ENCODE measurements around the gene BORCS8. TPM values are rescaled to one million over a fixed set of nuclear protein-coding genes. Genes with fewer than 3 reads are reported as not detected.

Gene BORCS8
- total and polyA plus RNA-seq, 2 of the 4 experiments (the other 2 are of a cell fraction): 16.7 to 33.9 TPM

GRCh38 chr19:19207637-19208572, 16.0 kb upstream of the BORCS8 start:
- ChIA-PET POLR2A (ENCODE audit: unreplicated experiment) (no interaction called here), CTCF (no interaction called here)
- no peaks in the 10 kb centered on the region for H3K9me3 ChIP-seq (ENCODE audit: control insufficient read depth, insufficient read depth, low read length)
- H3K4me2 ChIP-seq (ENCODE audit: low read depth, low read length): no peak overlapping the region
- no peak overlapping the region for H4K8ac ChIP-seq (ENCODE audit: low read depth in 2 of 2, low read length in 2 of 2)
- DNase-seq: no peak
- WGBS, 2 experiments (ENCODE audit: extremely low coverage in 2 of 2, insufficient read length in 1 of 2): 100% methylated on average over 1 of the region's 8 CpGs; no CpG with 5 or more reads in 1 of the 2 experiments
- H4K91ac ChIP-seq (ENCODE audit: insufficient read depth, low read depth, low read length): no peak overlapping the region
- H3K36me3 ChIP-seq (ENCODE audit: control insufficient read depth, insufficient read depth, low read length): no peaks in the 10 kb centered on the region
- H3K4ac ChIP-seq (ENCODE audit: low read depth, low read length): no peak overlapping the region
- no peaks in the 10 kb centered on the region for H3K4me1 ChIP-seq (ENCODE audit: control insufficient read depth, insufficient read depth, low read length)
- no peak overlapping the region for H2BK15ac ChIP-seq (ENCODE audit: low read depth, low read length)
- no peak overlapping the region for H3K4me3 ChIP-seq (ENCODE audit: insufficient read depth, low read depth, low read length)
- H2AK5ac ChIP-seq (ENCODE audit: low read depth, low read length): no peak overlapping the region
- ATAC-seq (ENCODE audit: low read depth): no peak
- no peak overlapping the region for H2AFZ ChIP-seq (replicated peaks; ENCODE audit: low read length, poor library complexity)
- no peak overlapping the region for H4K5ac ChIP-seq (ENCODE audit: low read depth, low read length)
- H3K56ac ChIP-seq (ENCODE audit: extremely low read depth, insufficient read depth, low read length): no peak overlapping the region
- H3K18ac ChIP-seq (ENCODE audit: low read depth, low read length): no peak overlapping the region
- no peak overlapping the region for H3K27ac ChIP-seq (ENCODE audit: insufficient read depth, low read length)
- H3K9me1 ChIP-seq (ENCODE audit: insufficient read depth, low read length): no peaks in the 10 kb centered on the region
- no peak overlapping the region for H2BK20ac ChIP-seq (ENCODE audit: low read depth, low read length)
- H4K20me1 ChIP-seq (ENCODE audit: insufficient read depth, low read length): no peaks in the 10 kb centered on the region
- no peak overlapping the region for H3K14ac ChIP-seq (replicated peaks; ENCODE audit: low read depth, low read length)
- H3K23ac ChIP-seq (ENCODE audit: low read depth, low read length): no peak overlapping the region
- dilution Hi-C loops (cut with HindIII; ENCODE audit: low sequenced_read_pairs, unreplicated experiment) (no loop called here), in situ Hi-C loops (cut with MboI; ENCODE audit: low sequenced_read_pairs) (no loop called here), intact Hi-C loops (cut with micrococcal nuclease) (no loop called here)
- no peak overlapping the region for H2AK9ac ChIP-seq (replicated peaks; ENCODE audit: low read depth, low read length, poor library complexity)
- H3K27me3 ChIP-seq (ENCODE audit: control insufficient read depth, insufficient read depth, low read length): peaks cover 28% of the 10 kb centered on the region
- no peak overlapping the region for H3K9ac ChIP-seq (ENCODE audit: low read depth, low read length)
- H2BK120ac ChIP-seq (ENCODE audit: low read depth, low read length): no peak overlapping the region
- H3K79me1 ChIP-seq (ENCODE audit: low read depth in 1 of 2, low read length in 2 of 2): peaks cover 0 to 2% of the 10 kb centered on the region in 2 experiments; a peak in 3 of 4 replicates
- no peak overlapping the region for H2BK5ac ChIP-seq (ENCODE audit: low read depth, low read length, poor library complexity, severe bottlenecking)
- no TSS peak for BruUV-seq (replicated peaks)
- TF ChIP-seq CEBPB (IDR thresholded peaks at IDR 0.05; ENCODE audit: low read depth, low read length): no peak
- TF ChIP-seq USF2 (IDR thresholded peaks at IDR 0.05; ENCODE audit: low read depth, low read length): no peak
- TF ChIP-seq MAZ (IDR thresholded peaks at IDR 0.05; ENCODE audit: borderline replicate concordance, low read depth, low read length): no peak
- no peak for TF ChIP-seq MAFK (IDR thresholded peaks at IDR 0.05; ENCODE audit: low read depth, low read length)
- TF ChIP-seq ELK1 (IDR thresholded peaks at IDR 0.05; ENCODE audit: borderline replicate concordance, low read depth, low read length): no peak
- TF ChIP-seq FOS (IDR thresholded peaks at IDR 0.05; ENCODE audit: low read depth, low read length): no peak
- no peak for TF ChIP-seq MXI1 (IDR thresholded peaks at IDR 0.05; ENCODE audit: borderline replicate concordance, low read depth, low read length)
- TF ChIP-seq CHD1 (IDR thresholded peaks at IDR 0.05; ENCODE audit: low read depth, low read length): no peak
- TF ChIP-seq BHLHE40 (IDR thresholded peaks at IDR 0.05; ENCODE audit: low read depth, low read length): no peak
- TF ChIP-seq RFX5 (IDR thresholded peaks at IDR 0.05; ENCODE audit: low read depth, low read length): no peak
- no peak for TF ChIP-seq RAD21 (IDR thresholded peaks at IDR 0.05; ENCODE audit: low read length)
- TF ChIP-seq NFE2L2 (IDR thresholded peaks at IDR 0.05; ENCODE audit: low read depth, low read length): no peak
- TF ChIP-seq POLR2A (IDR thresholded peaks at IDR 0.05; ENCODE audit: low read depth, low read length): no peak
- no peak for TF ChIP-seq CTCF (conservative IDR thresholded peaks at IDR 0.05; ENCODE audit: low read depth, low read length)
- no peak for TF ChIP-seq SMC3 (IDR thresholded peaks at IDR 0.05; ENCODE audit: low read depth, low read length)

Measured in IMR-90 (cell line).